ENCODE data around the gene GBF1. TPM values are rescaled to one million over a fixed set of nuclear protein-coding genes. Genes with fewer than 3 reads are reported as not detected.

The GBF1 gene
- total and polyA plus RNA-seq, 7 donors: 14.1 to 47.1 (median 40.8) TPM

GRCh38 chr10:102419269-102420180 is 174.2 kb downstream of the GBF1 start:
- WGBS, 3 donors: 0 to 1% (median 1%) methylated on average over 34 to 54 of the region's 54 CpGs
- Histone ChIP-seq H3K27ac (no peak overlapping the region), H3K27me3 (ENCODE audit: insufficient read depth in 3 of 3, low read length in 2 of 3) (peaks cover 0 to 37% (median 6%) of the 10 kb centered on the region in 3 donors), H3K4me1 (peaks cover 20% of the 10 kb centered on the region), H3K36me3 (ENCODE audit: insufficient read depth in 1 of 2, low read depth in 1 of 2) (peaks cover 0 to 16% of the 10 kb centered on the region in 2 donors), H3K9me3 (no peaks in the 10 kb centered on the region), H3K4me3 (peak overlapping the region; percentile 98)
- peak in 3 of 4 donors; percentile 15 to 43 (median 23) for ATAC-seq
- no peak for TF ChIP-seq CTCF (IDR thresholded peaks at IDR 0.05)
- DNase-seq: peak; percentile 57 to 79
- intact Hi-C loops (cut with DNase I): loop anchor here in 1 of 2 donors (5.0 kb wide), 1 partner anchor 58 kb away; no protein-coding TSS in a partner anchor

GRCh38 chr10:102420181-102420713 is 174.9 kb downstream of the GBF1 start:
- Histone ChIP-seq H3K27me3 (ENCODE audit: insufficient read depth in 3 of 3, low read length in 2 of 3) (peaks cover 0 to 30% (median 2%) of the 10 kb centered on the region in 3 donors), H3K4me3 (peak overlapping the region; percentile 98), H3K9me3 (no peaks in the 10 kb centered on the region), H3K27ac (peak overlapping the region; percentile 87), H3K36me3 (ENCODE audit: insufficient read depth in 1 of 2, low read depth in 1 of 2) (peaks cover 0 to 23% of the 10 kb centered on the region in 2 donors), H3K4me1 (peaks cover 20% of the 10 kb centered on the region)
- intact Hi-C loops (cut with DNase I): loop anchor here in 1 of 2 donors (5.0 kb wide), 1 partner anchor 57 kb away; no protein-coding TSS in a partner anchor
- no peak for DNase-seq
- TF ChIP-seq CTCF (IDR thresholded peaks at IDR 0.05): no peak
- no peak for ATAC-seq
- WGBS, 3 donors: 1 to 2% (median 1%) methylated on average over 21 of the region's 21 CpGs

GRCh38 chr10:102420714-102421506 is 175.6 kb downstream of the GBF1 start, which contains the start of gene FBXL15:
Gene FBXL15 (plus strand): TSS chr10:102420836. CDS start chr10:102421130, 294 bp downstream.
- peak; percentile 95 to 98 for DNase-seq
- intact Hi-C loops (cut with DNase I): loop anchor here in 1 of 2 donors (5.0 kb wide), 1 partner anchor 56 kb away; no protein-coding TSS in a partner anchor

More at GRCh38 chr10:102420714-102421506, 175.6 kb downstream of the GBF1 start, which contains the start of gene FBXL15:
- ATAC-seq: peak; percentile 89 to 91 (median 90)
- peak within 1 kb of the TSS; percentile 87 for H3K27ac ChIP-seq
- H3K9me3 ChIP-seq: no peaks in the 10 kb centered on the region
- peaks cover 0 to 23% of the 10 kb centered on the region in 2 donors for H3K36me3 ChIP-seq (ENCODE audit: insufficient read depth in 1 of 2, low read depth in 1 of 2)
- H3K4me1 ChIP-seq: peaks cover 20% of the 10 kb centered on the region
- WGBS, 3 donors: 0 to 1% (median 0%) methylated on average over 62 to 66 of the region's 66 CpGs
- TF ChIP-seq CTCF (IDR thresholded peaks at IDR 0.05): no peak
- H3K4me3 ChIP-seq: peak within 1 kb of the TSS; percentile 98
- H3K27me3 ChIP-seq (ENCODE audit: insufficient read depth in 3 of 3, low read length in 2 of 3): peaks cover 0 to 24% (median 2%) of the 10 kb centered on the region in 3 donors

All from psoas muscle (tissue), 8 donors.